ENCODE data around the gene USP36. TPM values are rescaled to one million over a fixed set of nuclear protein-coding genes. Genes with fewer than 3 reads are reported as not detected.

The USP36 gene
- total and polyA plus RNA-seq, 9 of the 15 experiments (the other 6 are each of a cell fraction or from before 2014, with no cell fraction given), result 6.4 to 72.8 (median 22.5) TPM

DNA sequence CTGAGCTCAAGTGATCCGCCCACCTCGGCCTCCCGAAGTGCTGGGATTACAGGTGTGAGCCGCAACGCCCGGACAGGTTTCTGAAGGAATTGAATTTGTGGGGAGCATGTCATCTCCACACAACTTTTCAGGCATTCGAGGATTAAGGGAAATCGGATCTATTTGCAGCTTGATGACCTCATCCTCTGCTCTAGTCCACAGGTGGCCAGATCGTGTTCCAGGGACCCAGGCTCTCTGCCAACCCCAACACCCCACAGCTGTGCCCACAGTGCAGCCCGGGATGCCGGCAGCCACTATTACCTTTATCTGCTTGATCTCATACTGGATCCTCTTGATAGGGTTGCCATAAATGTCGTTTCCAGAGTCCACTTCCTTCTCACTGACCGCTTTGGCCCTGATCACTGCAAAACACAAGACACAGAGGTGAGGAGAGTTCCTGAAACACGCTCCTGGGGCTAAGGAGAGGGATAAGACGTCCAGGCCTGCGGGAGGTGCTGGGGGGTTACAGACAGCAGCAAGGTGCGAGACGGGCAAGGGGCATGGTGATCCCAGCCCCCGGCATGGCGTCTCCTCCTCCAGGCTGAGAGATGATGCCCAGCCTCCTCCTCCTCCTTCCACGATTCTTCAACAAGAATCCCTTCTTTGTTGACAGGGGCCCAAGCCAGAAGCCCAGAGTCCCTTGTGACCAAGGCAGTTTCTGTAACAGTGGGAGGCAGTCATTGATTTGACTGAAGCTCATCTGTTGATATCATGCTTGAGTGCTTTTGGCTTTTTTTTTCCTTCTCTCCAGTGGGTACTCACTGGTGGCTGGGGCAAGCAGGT lies 33.1 kb upstream of the USP36 start (continued):
- TF ChIP-seq JUND (IDR thresholded peaks at IDR 0.05; ENCODE audit: borderline replicate concordance, low read depth, low read length), result no peak
- TF ChIP-seq JUND (tag; IDR thresholded peaks at IDR 0.05; ENCODE audit: borderline replicate concordance, low read depth, low read length), result peak; percentile 33; the same call in 1 of the 3 replicates

DNA sequence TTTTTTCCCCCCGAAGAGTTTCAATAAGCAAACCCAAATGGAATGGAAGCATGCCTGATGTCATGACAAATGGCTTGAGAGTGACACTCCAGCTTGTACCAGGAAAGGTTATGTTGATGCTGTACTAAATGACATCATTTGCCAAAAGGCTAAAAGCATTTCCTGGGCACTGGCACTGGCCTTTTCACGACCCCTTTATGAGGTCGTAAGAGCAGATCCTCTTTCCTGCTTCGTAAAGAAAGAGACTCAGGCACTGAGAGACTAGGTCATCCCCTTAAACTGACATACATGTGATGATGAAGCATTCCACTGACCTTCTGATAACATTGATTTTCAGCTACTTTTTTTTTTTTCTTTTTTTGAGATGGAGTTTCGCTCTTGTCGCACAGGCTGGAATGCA lies 31.9 kb upstream of the USP36 start:
- CTCF ChIA-PET (ENCODE audit: low intra/inter-chr PET ratio), result no interaction called here
- no peak for FAIRE-seq

More for the DNA sequence above, 31.9 kb upstream of the USP36 start:
- Histone ChIP-seq H3K36me3 (ENCODE audit: control insufficient read depth, insufficient read depth, low read length) (no peaks in the 10 kb centered on the region), H4K20me1 (replicated peaks; ENCODE audit: control insufficient read depth, insufficient read depth, low read length) (no peaks in the 10 kb centered on the region), H2AFZ (ENCODE audit: low read depth, low read length) (no peak overlapping the region), H3K79me2 (ENCODE audit: control insufficient read depth, insufficient read depth, low read length) (no peaks in the 10 kb centered on the region), H3K4me2 (ENCODE audit: insufficient read depth, low read length) (no peak overlapping the region), H3K4me3 (no peak overlapping the region), H3K27ac (ENCODE audit: extremely low read depth, low read depth, low read length) (no peak overlapping the region), H3K9me1 (ENCODE audit: control insufficient read depth, insufficient read depth, low read length) (no peaks in the 10 kb centered on the region), H3K4me1 (replicated peaks in 1 of 2; ENCODE audit: control insufficient read depth in 2 of 2, insufficient read depth in 2 of 2, low read length in 2 of 2) (peaks cover 6 to 7% of the 10 kb centered on the region in 2 experiments; a peak in 2 of 5 replicates), H3K9ac (ENCODE audit: insufficient read depth in 1 of 2, low read depth in 2 of 2, low read length in 2 of 2) (no peak overlapping the region), H3K9me3 (replicated peaks; ENCODE audit: control insufficient read depth, insufficient read depth, low read depth, low read length) (no peaks in the 10 kb centered on the region), H3K27me3 (ENCODE audit: control insufficient read depth in 2 of 2, insufficient read depth in 2 of 2, low read length in 2 of 2) (peaks cover 26 to 51% of the 10 kb centered on the region in 2 experiments)
- POLR2A ChIA-PET, result interaction anchor here (0.6 to 1.9 kb wide), 3 partner anchors 18 to 222 kb away, joined by 3 to 5 read pairs (median 3); no protein-coding TSS in a partner anchor
- in situ Hi-C loops (cut with MboI), result no loop called here
- intact Hi-C loops (cut with micrococcal nuclease), result no loop called here
- TF ChIP-seq, protein P1, sequence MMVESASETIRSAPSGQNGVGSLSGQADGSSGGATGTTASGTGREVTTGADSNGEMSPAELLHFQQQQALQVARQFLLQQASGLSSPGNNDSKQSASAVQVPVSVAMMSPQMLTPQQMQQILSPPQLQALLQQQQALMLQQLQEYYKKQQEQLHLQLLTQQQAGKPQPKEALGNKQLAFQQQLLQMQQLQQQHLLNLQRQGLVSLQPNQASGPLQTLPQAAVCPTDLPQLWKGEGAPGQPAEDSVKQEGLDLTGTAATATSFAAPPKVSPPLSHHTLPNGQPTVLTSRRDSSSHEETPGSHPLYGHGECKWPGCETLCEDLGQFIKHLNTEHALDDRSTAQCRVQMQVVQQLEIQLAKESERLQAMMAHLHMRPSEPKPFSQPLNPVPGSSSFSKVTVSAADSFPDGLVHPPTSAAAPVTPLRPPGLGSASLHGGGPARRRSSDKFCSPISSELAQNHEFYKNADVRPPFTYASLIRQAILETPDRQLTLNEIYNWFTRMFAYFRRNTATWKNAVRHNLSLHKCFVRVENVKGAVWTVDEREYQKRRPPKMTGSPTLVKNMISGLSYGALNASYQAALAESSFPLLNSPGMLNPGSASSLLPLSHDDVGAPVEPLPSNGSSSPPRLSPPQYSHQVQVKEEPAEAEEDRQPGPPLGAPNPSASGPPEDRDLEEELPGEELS (CRISPR knock-in tag; IDR thresholded peaks at IDR 0.05; ENCODE audit: borderline replicate concordance), result no peak
- TF ChIP-seq HIVEP1 (CRISPR knock-in tag; IDR thresholded peaks at IDR 0.05), result no peak
- no peak for TF ChIP-seq ZFP36 (IDR thresholded peaks at IDR 0.05; ENCODE audit: low read depth, low read length, partially characterized antibody)
- TF ChIP-seq, protein P2, sequence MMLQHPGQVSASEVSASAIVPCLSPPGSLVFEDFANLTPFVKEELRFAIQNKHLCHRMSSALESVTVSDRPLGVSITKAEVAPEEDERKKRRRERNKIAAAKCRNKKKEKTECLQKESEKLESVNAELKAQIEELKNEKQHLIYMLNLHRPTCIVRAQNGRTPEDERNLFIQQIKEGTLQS (IDR thresholded peaks at IDR 0.05), result peak; percentile 18; the same call in 1 of the 2 replicates
- TF ChIP-seq, protein P2 (CRISPR knock-in tag; conservative IDR thresholded peaks at IDR 0.05), result no peak
- 0 out of 2 replicates have a peak, but pooled peaks have one; percentile 8 for TF ChIP-seq ZNF384 (IDR thresholded peaks at IDR 0.05; ENCODE audit: low read depth, low read length)
- DNase-seq (ENCODE audit: extremely low read depth in 1 of 4, low spot score in 3 of 4), result no peak
- 20% methylated on average over 6 of the region's 6 CpGs for WGBS (ENCODE audit: insufficient coverage, low coverage, missing lambda C conversion rate)
- BruUV-seq (replicated peaks), result no TSS peak
- no peak for ATAC-seq

Measured in K562 (cell line).